Measurements from ENCODE around the gene PRDM15.

DNA sequence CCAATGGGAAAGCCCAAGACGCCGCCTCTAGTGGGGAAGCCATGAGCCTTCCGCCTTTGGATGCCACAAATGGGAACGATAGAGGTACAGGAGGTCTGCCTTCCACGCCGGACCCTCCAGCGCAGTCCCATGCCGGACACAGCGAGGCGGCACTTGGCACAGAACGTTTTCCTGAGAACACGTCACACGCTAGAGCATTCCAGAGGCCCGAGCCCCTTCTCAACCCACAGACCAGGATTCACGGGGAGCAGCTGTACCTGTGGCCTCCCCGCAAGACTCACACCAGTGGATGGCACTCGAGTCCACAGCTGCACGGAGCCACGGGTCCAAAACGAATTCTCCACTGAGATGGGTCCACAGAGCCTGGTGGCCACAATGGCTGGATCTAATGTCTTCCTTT lies 80.8 kb downstream of the PRDM15 start:
- TF ChIP-seq, protein P1, sequence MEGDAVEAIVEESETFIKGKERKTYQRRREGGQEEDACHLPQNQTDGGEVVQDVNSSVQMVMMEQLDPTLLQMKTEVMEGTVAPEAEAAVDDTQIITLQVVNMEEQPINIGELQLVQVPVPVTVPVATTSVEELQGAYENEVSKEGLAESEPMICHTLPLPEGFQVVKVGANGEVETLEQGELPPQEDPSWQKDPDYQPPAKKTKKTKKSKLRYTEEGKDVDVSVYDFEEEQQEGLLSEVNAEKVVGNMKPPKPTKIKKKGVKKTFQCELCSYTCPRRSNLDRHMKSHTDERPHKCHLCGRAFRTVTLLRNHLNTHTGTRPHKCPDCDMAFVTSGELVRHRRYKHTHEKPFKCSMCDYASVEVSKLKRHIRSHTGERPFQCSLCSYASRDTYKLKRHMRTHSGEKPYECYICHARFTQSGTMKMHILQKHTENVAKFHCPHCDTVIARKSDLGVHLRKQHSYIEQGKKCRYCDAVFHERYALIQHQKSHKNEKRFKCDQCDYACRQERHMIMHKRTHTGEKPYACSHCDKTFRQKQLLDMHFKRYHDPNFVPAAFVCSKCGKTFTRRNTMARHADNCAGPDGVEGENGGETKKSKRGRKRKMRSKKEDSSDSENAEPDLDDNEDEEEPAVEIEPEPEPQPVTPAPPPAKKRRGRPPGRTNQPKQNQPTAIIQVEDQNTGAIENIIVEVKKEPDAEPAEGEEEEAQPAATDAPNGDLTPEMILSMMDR (conservative IDR thresholded peaks at IDR 0.05 in 1 of 2, IDR thresholded peaks at IDR 0.05 in 1 of 2; ENCODE audit: extremely low read depth in 1 of 2, insufficient read depth in 1 of 2, low read depth in 1 of 2, low read length in 2 of 2), result no peak
- TF ChIP-seq EZH2 (IDR thresholded peaks at IDR 0.05; ENCODE audit: borderline replicate concordance, low read length), result no peak

Data from mammary epithelial cell (primary cell).